Hepatic stellate cell (primary cell): Measurements from ENCODE around the gene MARCHF9.
"Not testable (repeated sequence)": the region's sequence is repeated elsewhere in the genome, so short reads cannot be mapped to it uniquely, and the experiment has no call there.

Experiments used
- DNase-seq: peaks from one replicate; pipeline ENCODE4 v3.0.0; 2011; ENCODE audit warnings: low spot score

Gene MARCHF9

GRCh38 chr12:57771236-57771872 lies 16.5 kb downstream of the MARCHF9 start:
- peak; percentile 97 for DNase-seq

- DNase-seq: peak; percentile 97
Measured at GRCh38 chr12:57771873-57772428, 17.0 kb downstream of the MARCHF9 start, which contains the start of gene METTL1. Gene METTL1, minus strand, starts transcription at chr12:57772105. Its CDS starts 22 bp downstream, at chr12:57772083.

GRCh38 chr12:57772429-57773322 lies 17.8 kb downstream of the MARCHF9 start, which contains the start of gene EEF1AKMT3:
Gene EEF1AKMT3, plus strand, starts transcription at chr12:57772614. Its CDS starts 111 bp downstream, at chr12:57772725.
- DNase-seq: peak; percentile 77

GRCh38 chr12:57774634-57775033 lies 19.7 kb downstream of the MARCHF9 start:
- DNase-seq: not testable (repeated sequence)

GRCh38 chr12:57775044-57775443 lies 20.1 kb downstream of the MARCHF9 start:
- DNase-seq: no peak

GRCh38 chr12:57775563-57776246 lies 20.8 kb downstream of the MARCHF9 start:
- DNase-seq: no peak

- DNase-seq: no peak
Measured at GRCh38 chr12:57776247-57776587, 21.3 kb downstream of the MARCHF9 start.

GRCh38 chr12:57777367-57777766 lies 22.5 kb downstream of the MARCHF9 start:
- no peak for DNase-seq

- no peak for DNase-seq
Measured at GRCh38 chr12:57777911-57778310, 23.0 kb downstream of the MARCHF9 start.

- DNase-seq: no peak
Measured at GRCh38 chr12:57779736-57780135, 24.8 kb downstream of the MARCHF9 start.

GRCh38 chr12:57780284-57780897 lies 25.5 kb downstream of the MARCHF9 start:
- DNase-seq: no peak

GRCh38 chr12:57781244-57781643 lies 26.3 kb downstream of the MARCHF9 start:
- DNase-seq: no peak

GRCh38 chr12:57781801-57782200 lies 26.9 kb downstream of the MARCHF9 start:
- no peak for DNase-seq

GRCh38 chr12:57782243-57782607 lies 27.3 kb downstream of the MARCHF9 start:
- DNase-seq: no peak

GRCh38 chr12:57782608-57783465 lies 27.9 kb downstream of the MARCHF9 start, which contains the start of gene TSFM:
Gene TSFM, plus strand, starts transcription at chr12:57782787. Its CDS starts 15 bp downstream, at chr12:57782802.
- DNase-seq: peak; percentile 80

GRCh38 chr12:57783466-57783801 lies 28.5 kb downstream of the MARCHF9 start:
- no peak for DNase-seq

- DNase-seq: no peak
Measured at GRCh38 chr12:57783861-57784260, 29.0 kb downstream of the MARCHF9 start.

- peak; percentile 71 for DNase-seq
Measured at GRCh38 chr12:57793920-57794319, 39.0 kb downstream of the MARCHF9 start.

GRCh38 chr12:57795354-57795753 lies 40.5 kb downstream of the MARCHF9 start:
- DNase-seq: no peak

GRCh38 chr12:57796996-57797395 lies 42.1 kb downstream of the MARCHF9 start:
- no peak for DNase-seq

- no peak for DNase-seq
Measured at GRCh38 chr12:57797933-57798332, 43.0 kb downstream of the MARCHF9 start.
